ENCODE data around the gene PRKCA.
A peak's percentile ranks its signal among the peaks of the same experiment; 100 is the strongest.
"Not testable (repeated sequence)": the region's sequence is repeated elsewhere in the genome, so short reads cannot be mapped to it uniquely, and the experiment has no call there.

PRKCA gene

DNA sequence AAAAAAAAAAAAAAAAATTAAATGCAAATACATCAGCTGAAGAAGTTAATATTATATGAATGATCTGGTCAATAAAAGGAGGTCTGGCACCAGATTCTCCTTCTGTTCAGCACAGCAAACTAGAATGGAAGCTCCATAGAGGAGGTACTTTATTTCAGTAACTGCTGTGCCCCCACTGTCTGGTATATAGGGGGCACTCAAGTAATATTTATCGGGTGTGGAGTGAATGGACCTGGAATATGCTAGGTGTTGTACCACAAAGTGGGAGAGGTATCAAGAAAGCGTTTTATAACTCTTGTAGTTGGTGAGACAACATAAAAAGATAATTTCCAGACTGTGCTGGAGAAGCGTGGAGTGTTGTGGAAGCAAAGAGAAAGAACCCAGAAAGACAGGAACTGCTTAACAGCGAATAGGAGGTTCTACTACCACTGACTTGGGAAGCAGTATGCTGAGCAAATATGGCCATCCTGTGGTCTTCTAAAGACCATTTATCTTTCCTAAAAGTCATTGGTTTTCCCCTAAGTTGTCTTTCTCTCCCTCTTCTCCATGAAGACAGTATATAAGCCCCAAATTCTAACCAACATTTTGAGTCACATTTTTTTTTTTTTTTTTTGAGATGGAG is 12.2 kb upstream of the PRKCA start:
- Histone ChIP-seq H3K4me1 (ENCODE audit: control insufficient read depth, insufficient read depth, low read length) (no peaks in the 10 kb centered on the region), H3K27ac (ENCODE audit: low read length) (no peak overlapping the region), H3K4me3 (ENCODE audit: low read length in 2 of 2) (no peak overlapping the region), H3K36me3 (ENCODE audit: control insufficient read depth in 2 of 2, insufficient read depth in 2 of 2, low read length in 2 of 2) (no peaks in the 10 kb centered on the region), H3K9ac (ENCODE audit: low read length in 2 of 2) (no peak overlapping the region), H3K27me3 (ENCODE audit: control insufficient read depth in 1 of 2, insufficient read depth in 2 of 2, low read length in 2 of 2) (no peaks in the 10 kb centered on the region), H3K9me3 (ENCODE audit: control insufficient read depth in 2 of 2, low read length in 2 of 2) (no peaks in the 10 kb centered on the region)

GRCh38 chr17:66292353-66292752 is 10.1 kb upstream of the PRKCA start:
- H3K27me3 ChIP-seq (ENCODE audit: control insufficient read depth in 1 of 2, insufficient read depth in 2 of 2, low read length in 2 of 2), result no peaks in the 10 kb centered on the region
- H3K36me3 ChIP-seq (ENCODE audit: control insufficient read depth in 2 of 2, insufficient read depth in 2 of 2, low read length in 2 of 2), result no peaks in the 10 kb centered on the region
- no peaks in the 10 kb centered on the region for H3K9me3 ChIP-seq (ENCODE audit: control insufficient read depth in 2 of 2, low read length in 2 of 2)
- H3K27ac ChIP-seq (ENCODE audit: low read length), result no peak overlapping the region
- H3K4me3 ChIP-seq (ENCODE audit: low read length in 2 of 2), result no peak overlapping the region
- no peak overlapping the region for H3K9ac ChIP-seq (ENCODE audit: low read length in 2 of 2)
- no peaks in the 10 kb centered on the region for H3K4me1 ChIP-seq (ENCODE audit: control insufficient read depth, insufficient read depth, low read length)

DNA sequence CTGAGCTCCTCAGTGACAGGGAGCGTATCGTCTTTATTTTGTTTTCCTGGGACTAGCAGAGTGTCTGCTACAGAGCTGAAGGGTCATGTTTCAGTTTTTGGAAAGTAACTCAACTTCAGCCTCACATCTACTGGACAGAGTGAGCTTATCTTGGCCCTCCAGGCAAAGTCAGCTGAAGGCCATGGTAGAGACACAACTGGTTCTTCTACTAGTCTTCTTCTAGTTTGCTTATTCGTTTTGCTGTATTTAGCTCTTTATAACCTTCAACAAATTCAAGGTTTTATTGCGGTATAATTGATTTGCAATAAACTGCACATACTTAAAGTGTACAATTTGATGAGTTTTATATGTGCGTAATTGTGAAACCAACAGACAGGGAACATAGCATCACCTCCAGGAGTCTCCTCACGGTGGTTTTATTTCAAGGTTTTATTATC is 6.1 kb upstream of the PRKCA start:
- H3K36me3 ChIP-seq (ENCODE audit: control insufficient read depth in 2 of 2, insufficient read depth in 2 of 2, low read length in 2 of 2), result no peaks in the 10 kb centered on the region
- no peak overlapping the region for H3K9ac ChIP-seq (ENCODE audit: low read length in 2 of 2)
- no peaks in the 10 kb centered on the region for H3K9me3 ChIP-seq (ENCODE audit: control insufficient read depth in 2 of 2, low read length in 2 of 2)
- no peak overlapping the region for H3K27ac ChIP-seq (ENCODE audit: low read length)
- no peaks in the 10 kb centered on the region for H3K27me3 ChIP-seq (ENCODE audit: control insufficient read depth in 1 of 2, insufficient read depth in 2 of 2, low read length in 2 of 2)
- no peak overlapping the region for H3K4me3 ChIP-seq (ENCODE audit: low read length in 2 of 2)
- peaks cover 1% of the 10 kb centered on the region for H3K4me1 ChIP-seq (ENCODE audit: control insufficient read depth, insufficient read depth, low read length)

- not testable (repeated sequence) for H3K4me1 ChIP-seq (ENCODE audit: control insufficient read depth, insufficient read depth, low read length); H3K27ac ChIP-seq (ENCODE audit: low read length); H3K36me3 ChIP-seq (ENCODE audit: control insufficient read depth in 2 of 2, insufficient read depth in 2 of 2, low read length in 2 of 2); H3K27me3 ChIP-seq (ENCODE audit: control insufficient read depth in 1 of 2, insufficient read depth in 2 of 2, low read length in 2 of 2); H3K4me3 ChIP-seq (ENCODE audit: low read length in 2 of 2); H3K9ac ChIP-seq (ENCODE audit: low read length in 2 of 2); H3K9me3 ChIP-seq (ENCODE audit: control insufficient read depth in 2 of 2, low read length in 2 of 2)
Observed at GRCh38 chr17:66297443-66297842, 5.0 kb upstream of the PRKCA start.

DNA sequence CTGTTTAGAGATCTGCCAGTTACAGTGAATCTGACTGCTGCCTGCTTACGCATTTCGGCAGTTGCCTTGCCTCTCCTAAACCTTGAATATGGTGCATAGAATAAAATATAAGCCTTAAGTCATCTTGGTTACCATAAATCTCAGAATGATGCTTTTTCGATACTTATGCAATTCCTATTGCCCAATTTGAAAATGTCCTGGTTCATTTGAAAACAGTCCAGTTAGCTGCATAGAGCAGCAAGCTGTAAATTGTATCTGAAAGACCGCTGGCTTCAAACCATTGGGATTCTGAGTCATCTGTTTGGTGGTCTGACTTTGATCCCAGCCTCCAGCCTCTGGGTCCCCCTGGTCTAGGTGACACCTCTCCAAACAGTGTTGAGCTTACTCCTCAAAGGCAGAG is 2.7 kb upstream of the PRKCA start:
- Histone ChIP-seq H3K4me3 (ENCODE audit: low read length in 2 of 2) (no peak overlapping the region), H3K36me3 (ENCODE audit: control insufficient read depth in 2 of 2, insufficient read depth in 2 of 2, low read length in 2 of 2) (no peaks in the 10 kb centered on the region), H3K27me3 (ENCODE audit: control insufficient read depth in 1 of 2, insufficient read depth in 2 of 2, low read length in 2 of 2) (no peaks in the 10 kb centered on the region), H3K9me3 (ENCODE audit: control insufficient read depth in 2 of 2, low read length in 2 of 2) (no peaks in the 10 kb centered on the region), H3K27ac (ENCODE audit: low read length) (no peak overlapping the region), H3K4me1 (ENCODE audit: control insufficient read depth, insufficient read depth, low read length) (peaks cover 17% of the 10 kb centered on the region), H3K9ac (ENCODE audit: low read length in 2 of 2) (no peak overlapping the region)

- H3K4me3 ChIP-seq (ENCODE audit: low read length in 2 of 2), result no peak overlapping the region
- no peak overlapping the region for H3K9ac ChIP-seq (ENCODE audit: low read length in 2 of 2)
- no peaks in the 10 kb centered on the region for H3K36me3 ChIP-seq (ENCODE audit: control insufficient read depth in 2 of 2, insufficient read depth in 2 of 2, low read length in 2 of 2)
- H3K27ac ChIP-seq (ENCODE audit: low read length), result no peak overlapping the region
- H3K9me3 ChIP-seq (ENCODE audit: control insufficient read depth in 2 of 2, low read length in 2 of 2), result no peaks in the 10 kb centered on the region
- no peaks in the 10 kb centered on the region for H3K27me3 ChIP-seq (ENCODE audit: control insufficient read depth in 1 of 2, insufficient read depth in 2 of 2, low read length in 2 of 2)
- H3K4me1 ChIP-seq (ENCODE audit: control insufficient read depth, insufficient read depth, low read length), result peaks cover 19% of the 10 kb centered on the region
Observed at GRCh38 chr17:66300956-66301355, 1.5 kb upstream of the PRKCA start.

DNA sequence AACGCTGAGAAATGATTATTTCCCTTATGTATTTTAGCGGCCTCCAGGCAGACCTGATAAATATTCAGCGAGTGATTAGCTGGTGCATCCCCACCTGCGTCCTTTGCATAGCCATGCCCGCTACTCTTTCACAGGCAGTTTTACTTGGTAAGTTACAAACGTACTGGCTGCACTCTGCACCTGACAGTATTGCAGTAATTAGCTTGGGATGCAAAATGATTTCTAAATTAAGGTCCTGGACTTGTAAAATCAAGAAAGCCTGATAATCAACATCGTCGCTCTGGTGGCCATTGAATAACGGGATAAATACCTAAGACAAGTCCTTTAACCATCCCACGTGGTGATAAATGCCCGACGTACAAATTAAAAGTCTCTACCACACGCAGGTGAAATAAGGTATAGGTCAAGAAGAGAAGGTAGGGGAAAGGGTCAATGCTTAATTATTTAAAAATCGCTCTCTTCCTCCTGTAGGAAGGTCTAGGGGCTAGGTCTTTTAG is 998 bp upstream of the PRKCA start:
- Histone ChIP-seq H3K4me1 (ENCODE audit: control insufficient read depth, insufficient read depth, low read length) (peaks cover 19% of the 10 kb centered on the region), H3K27me3 (ENCODE audit: control insufficient read depth in 1 of 2, insufficient read depth in 2 of 2, low read length in 2 of 2) (no peaks in the 10 kb centered on the region), H3K9me3 (ENCODE audit: control insufficient read depth in 2 of 2, low read length in 2 of 2) (no peaks in the 10 kb centered on the region), H3K27ac (ENCODE audit: low read length) (peak overlapping the region; percentile 49), H3K36me3 (ENCODE audit: control insufficient read depth in 2 of 2, insufficient read depth in 2 of 2, low read length in 2 of 2) (no peaks in the 10 kb centered on the region), H3K4me3 (ENCODE audit: low read length in 2 of 2) (peak overlapping the region; percentile 73 to 81), H3K9ac (ENCODE audit: low read length in 2 of 2) (peak overlapping the region; percentile 60 to 66)

GRCh38 chr17:66302761-66303626 is 581 bp downstream of the PRKCA start:
- peak overlapping the region; percentile 48 to 80 for H3K4me3 ChIP-seq (ENCODE audit: low read length in 2 of 2)
- peak overlapping the region; percentile 64 for H3K27ac ChIP-seq (ENCODE audit: low read length)
- H3K9ac ChIP-seq (ENCODE audit: low read length in 2 of 2), result peak overlapping the region; percentile 18 to 43
- H3K36me3 ChIP-seq (ENCODE audit: control insufficient read depth in 2 of 2, insufficient read depth in 2 of 2, low read length in 2 of 2), result no peaks in the 10 kb centered on the region
- no peaks in the 10 kb centered on the region for H3K9me3 ChIP-seq (ENCODE audit: control insufficient read depth in 2 of 2, low read length in 2 of 2)
- peaks cover 19% of the 10 kb centered on the region for H3K4me1 ChIP-seq (ENCODE audit: control insufficient read depth, insufficient read depth, low read length)
- no peaks in the 10 kb centered on the region for H3K27me3 ChIP-seq (ENCODE audit: control insufficient read depth in 1 of 2, insufficient read depth in 2 of 2, low read length in 2 of 2)

DNA sequence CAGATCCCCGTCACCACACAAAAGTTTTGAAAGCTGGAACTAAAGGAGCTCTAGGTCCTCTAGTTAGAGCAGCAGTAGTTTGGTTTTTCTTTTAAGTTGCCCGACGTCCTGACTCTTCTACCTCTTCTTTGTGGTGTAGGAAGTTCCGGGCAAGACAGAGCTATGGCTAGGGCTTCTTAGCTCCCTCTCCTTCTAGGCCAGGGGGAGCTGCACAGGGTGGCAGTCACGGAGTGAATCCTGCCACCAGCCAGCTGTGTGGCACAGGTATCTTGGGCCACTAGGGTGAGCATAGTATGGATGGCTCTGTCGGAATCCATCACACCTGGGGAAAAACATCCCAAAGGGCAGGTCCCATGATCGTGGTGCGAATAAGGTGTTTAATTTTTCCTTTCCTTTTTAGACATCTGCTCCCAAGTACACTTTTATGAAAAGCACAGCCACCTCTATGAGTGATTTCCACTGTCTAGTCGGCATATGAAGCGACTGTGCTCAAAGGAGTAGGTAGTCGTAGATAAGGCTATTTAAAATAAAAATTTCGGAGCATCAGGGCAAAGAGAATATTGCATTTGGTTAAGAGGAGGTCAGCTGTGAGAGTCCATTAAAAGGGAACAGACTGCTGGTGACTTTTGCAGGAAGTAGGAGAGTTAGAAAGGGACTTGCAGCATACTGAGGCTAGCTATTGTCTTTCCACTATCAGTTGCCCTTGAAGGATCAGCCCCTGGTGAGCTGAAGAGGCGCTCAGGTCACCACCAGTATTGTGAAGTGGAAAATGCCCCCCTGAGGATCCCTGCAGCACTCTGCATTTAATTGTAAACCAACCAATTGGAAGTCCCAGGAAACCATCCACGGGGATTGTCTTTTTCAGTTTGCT is 2.1 kb downstream of the PRKCA start:
- no peaks in the 10 kb centered on the region for H3K27me3 ChIP-seq (ENCODE audit: control insufficient read depth in 1 of 2, insufficient read depth in 2 of 2, low read length in 2 of 2)
- peak overlapping the region; percentile 48 to 80 for H3K4me3 ChIP-seq (ENCODE audit: low read length in 2 of 2)
- peaks cover 20% of the 10 kb centered on the region for H3K4me1 ChIP-seq (ENCODE audit: control insufficient read depth, insufficient read depth, low read length)
- H3K9me3 ChIP-seq (ENCODE audit: control insufficient read depth in 2 of 2, low read length in 2 of 2), result no peaks in the 10 kb centered on the region
- H3K27ac ChIP-seq (ENCODE audit: low read length), result peak overlapping the region; percentile 64
- H3K36me3 ChIP-seq (ENCODE audit: control insufficient read depth in 2 of 2, insufficient read depth in 2 of 2, low read length in 2 of 2), result no peaks in the 10 kb centered on the region
- peak overlapping the region; percentile 18 to 48 for H3K9ac ChIP-seq (ENCODE audit: low read length in 2 of 2)

DNA sequence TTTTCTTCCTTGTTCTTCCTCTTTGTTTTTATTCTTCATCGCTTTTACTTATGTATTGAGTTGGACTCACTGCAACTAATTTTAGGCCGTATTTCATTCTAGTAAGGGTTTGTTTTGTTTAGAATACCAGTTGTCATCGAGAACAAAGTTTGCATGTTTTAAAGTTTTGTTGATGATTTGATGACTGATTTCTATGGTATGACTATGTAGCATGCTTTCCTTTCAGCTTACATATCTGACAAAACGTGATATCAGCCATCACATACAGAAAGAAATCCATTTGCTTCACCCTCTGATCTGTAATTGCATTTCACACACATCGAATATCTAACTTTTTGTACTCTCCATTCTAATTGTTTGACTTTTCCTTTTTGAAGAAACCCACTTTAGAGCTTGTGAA is 4.0 kb downstream of the PRKCA start:
- Histone ChIP-seq H3K4me3 (ENCODE audit: low read length in 2 of 2) (peak overlapping the region in 1 of 2 donors; percentile 22), H3K36me3 (ENCODE audit: control insufficient read depth in 2 of 2, insufficient read depth in 2 of 2, low read length in 2 of 2) (no peaks in the 10 kb centered on the region), H3K9me3 (ENCODE audit: control insufficient read depth in 2 of 2, low read length in 2 of 2) (no peaks in the 10 kb centered on the region), H3K27ac (ENCODE audit: low read length) (peak overlapping the region; percentile 2), H3K4me1 (ENCODE audit: control insufficient read depth, insufficient read depth, low read length) (peaks cover 21% of the 10 kb centered on the region), H3K9ac (ENCODE audit: low read length in 2 of 2) (peak overlapping the region in 1 of 2 donors; percentile 23), H3K27me3 (ENCODE audit: control insufficient read depth in 1 of 2, insufficient read depth in 2 of 2, low read length in 2 of 2) (no peaks in the 10 kb centered on the region)
